NCI-H69 (cell line): ENCODE measurements around the gene NAXD.
"Not testable (repeated sequence)": the region's sequence is repeated elsewhere in the genome, so short reads cannot be mapped to it uniquely, and the experiment has no call there.

Experiments
- DNase-seq: peaks from one replicate; lab custom pipeline; 2025; lab: John Stamatoyannopoulos, UW

Gene NAXD

DNA sequence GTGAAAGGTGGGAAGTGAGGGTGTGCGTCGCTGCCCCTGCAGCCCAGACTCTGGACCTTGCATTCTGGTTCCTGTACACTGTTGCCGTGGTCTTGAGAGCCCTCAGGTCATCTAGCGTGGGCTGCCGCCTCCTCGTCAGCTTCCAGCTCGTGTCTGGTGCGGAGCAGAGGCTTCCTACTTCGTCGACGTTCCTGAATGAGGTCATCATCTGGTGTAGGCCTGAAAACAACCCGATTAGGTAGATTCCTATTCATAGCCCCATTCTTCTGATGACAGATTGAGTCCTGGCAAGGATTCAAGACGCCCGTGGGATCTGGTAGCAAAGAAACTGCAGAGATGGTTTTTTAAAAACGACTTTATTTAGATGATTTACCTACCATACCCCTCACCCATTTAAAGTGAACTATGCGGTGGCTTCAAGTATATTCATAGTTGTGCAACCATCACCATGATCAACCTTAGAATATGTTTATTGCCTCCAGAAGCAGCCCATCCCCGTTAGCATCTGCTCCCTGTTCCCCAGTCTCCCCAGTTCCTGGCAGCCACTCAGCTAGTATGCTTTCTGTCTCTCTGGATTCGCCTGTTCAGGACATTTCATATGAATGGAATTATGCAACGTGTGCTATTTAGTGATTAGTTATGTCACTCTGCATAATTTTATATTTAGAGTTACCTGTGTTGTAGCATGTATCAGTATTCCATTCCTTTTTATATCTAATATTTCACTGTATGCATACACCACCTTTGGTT lies 13.8 kb downstream of the NAXD start:
- DNase-seq, result no peak

- DNase-seq, result no peak
Measured at GRCh38 chr13:110629735-110630134, 14.4 kb downstream of the NAXD start.

DNA sequence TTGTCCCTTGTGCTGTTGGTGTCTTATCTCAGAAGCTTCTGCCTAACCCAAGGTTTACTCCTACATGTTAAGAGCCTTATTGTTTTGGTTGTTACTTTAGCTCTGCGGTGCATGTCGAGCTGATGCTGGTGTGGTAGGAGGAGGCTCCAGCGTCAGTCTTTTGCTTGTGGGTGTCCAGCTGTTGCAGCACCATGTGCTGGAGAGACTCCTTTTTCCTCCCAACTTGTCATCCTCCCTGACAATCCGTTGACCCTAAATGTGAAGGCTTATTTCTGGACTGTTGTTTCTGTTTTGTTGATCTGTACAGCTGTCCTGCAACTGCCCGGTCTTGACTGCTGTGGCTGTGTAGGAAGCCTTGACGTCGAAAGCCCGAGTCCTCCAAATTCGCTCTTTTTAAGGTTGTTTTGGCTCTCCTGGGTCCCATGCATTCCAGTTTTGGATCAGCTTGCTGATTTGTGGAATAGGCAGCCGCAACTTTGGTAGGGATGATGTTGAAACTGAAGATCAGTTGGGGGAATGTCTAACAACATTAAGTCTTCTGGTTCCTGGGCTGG lies 15.3 kb downstream of the NAXD start:
- DNase-seq, result no peak

GRCh38 chr13:110632255-110632654 lies 16.9 kb downstream of the NAXD start:
- not testable (repeated sequence) for DNase-seq

- DNase-seq, result no peak
Measured at GRCh38 chr13:110633776-110634175, 18.4 kb downstream of the NAXD start.

GRCh38 chr13:110634558-110634957 lies 19.2 kb downstream of the NAXD start:
- peak; percentile 27 for DNase-seq

DNA sequence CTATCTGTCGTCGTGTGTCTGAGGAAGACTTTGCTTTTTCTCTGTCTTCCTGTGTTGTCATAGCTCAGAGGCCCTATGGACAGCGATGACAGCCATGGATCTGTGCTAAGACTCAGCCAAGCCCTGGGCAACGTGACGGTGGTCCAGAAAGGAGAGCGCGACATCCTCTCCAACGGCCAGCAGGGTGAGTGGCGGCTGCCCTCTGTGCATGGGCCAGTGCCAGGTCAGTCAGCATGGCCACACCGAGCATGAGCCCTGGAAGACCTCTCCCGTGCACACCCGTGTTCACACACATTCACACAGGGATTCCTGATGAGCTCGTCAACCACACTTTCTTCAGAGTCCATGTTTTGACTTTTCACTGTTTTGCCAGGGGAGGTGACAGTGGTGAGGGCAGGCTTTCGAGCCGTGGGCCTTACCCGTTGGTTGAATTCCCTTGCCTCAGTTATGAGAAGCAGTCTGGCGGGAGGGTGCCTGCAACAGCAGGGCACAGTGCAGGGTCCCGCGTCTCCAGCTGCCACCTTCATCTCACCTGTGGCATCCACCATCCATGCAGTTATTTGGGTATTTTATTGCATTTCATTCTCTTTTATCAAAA lies 20.2 kb downstream of the NAXD start:
- DNase-seq, result no peak

GRCh38 chr13:110636053-110636475 lies 20.7 kb downstream of the NAXD start:
- no peak for DNase-seq

- peak; percentile 61 for DNase-seq
Measured at GRCh38 chr13:110636701-110637201, 21.4 kb downstream of the NAXD start.

- DNase-seq, result no peak
Measured at GRCh38 chr13:110637275-110637674, 21.9 kb downstream of the NAXD start.

- no peak for DNase-seq
Measured at GRCh38 chr13:110637747-110638146, 22.4 kb downstream of the NAXD start.

- no peak for DNase-seq
Measured at GRCh38 chr13:110638257-110638656, 22.9 kb downstream of the NAXD start.

DNA sequence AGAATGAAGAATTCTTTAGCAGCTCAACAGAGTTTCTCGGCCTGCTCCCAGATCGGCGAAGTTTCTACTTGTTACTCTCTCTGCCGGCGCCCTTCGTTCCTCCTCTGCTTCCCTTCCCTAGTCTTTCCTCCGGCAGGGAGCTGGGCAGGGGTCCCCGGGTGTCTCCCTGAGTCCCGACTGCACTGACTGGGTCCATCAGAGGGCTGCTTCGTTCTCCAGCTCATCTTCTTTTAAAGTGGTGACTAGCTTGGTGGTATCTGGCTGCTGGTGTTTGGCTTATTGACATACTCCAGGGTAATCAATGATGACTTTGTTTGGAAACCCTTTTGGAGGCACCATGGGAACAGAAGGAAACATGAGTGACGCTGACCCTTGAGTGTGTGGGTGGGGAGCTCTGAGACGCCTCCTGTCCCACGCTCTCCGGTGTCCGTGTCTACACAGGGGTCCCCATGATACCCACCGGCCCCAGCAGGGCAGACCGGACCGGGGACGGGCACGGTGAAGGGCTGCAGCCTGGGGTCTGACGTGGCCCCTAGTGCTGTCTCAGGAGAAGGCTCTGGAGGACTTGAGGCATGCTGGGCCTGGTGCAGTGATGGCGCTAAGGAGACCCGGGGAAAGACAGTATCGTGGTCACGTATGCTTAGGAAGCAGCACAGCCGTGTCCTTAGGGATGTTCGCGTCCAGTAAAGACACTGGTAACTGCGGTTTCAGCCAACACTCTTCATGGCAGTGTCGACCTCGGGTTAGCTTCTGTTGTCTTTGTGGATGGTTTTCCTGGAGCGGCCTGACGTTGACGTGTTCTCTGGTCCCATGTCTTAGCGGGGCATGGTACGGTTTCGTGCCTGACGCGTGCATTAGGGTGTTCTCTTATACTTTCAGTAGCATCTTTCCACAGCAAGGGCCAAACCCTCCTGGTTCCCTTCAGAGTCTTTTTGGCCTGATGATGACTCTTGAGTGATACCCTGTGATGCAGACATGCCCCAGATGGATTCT lies 23.8 kb downstream of the NAXD start:
- DNase-seq, result no peak

GRCh38 chr13:110639935-110640334 lies 24.6 kb downstream of the NAXD start:
- DNase-seq, result no peak

GRCh38 chr13:110640591-110641029 lies 25.3 kb downstream of the NAXD start:
- DNase-seq, result no peak

- no peak for DNase-seq
Measured at GRCh38 chr13:110641055-110642015, 26.0 kb downstream of the NAXD start.

GRCh38 chr13:110642291-110642981 lies 27.1 kb downstream of the NAXD start:
- no peak for DNase-seq

- no peak for DNase-seq
Measured at GRCh38 chr13:110643324-110643723, 28.0 kb downstream of the NAXD start.

- DNase-seq, result no peak
Measured at GRCh38 chr13:110643768-110644421, 28.6 kb downstream of the NAXD start.
